Uterus (tissue), 2 donors: ENCODE data around the gene SGMS1.

Source experiments
- POLR2A ChIP-seq, 2 donors: fragments of 450-650 bp; IDR thresholded peaks; one replicate each; pipeline ENCODE4 v1.6.1; 2016; ENCODE audit warnings: antibody characterized with exemption in 2 of 2, mild to moderate bottlenecking in 1 of 2, moderate library complexity in 1 of 2
- TF ChIP-seq, protein P1 (sequence below), 4 experiments: fragments of 200-600 bp in 2 of 4; fragments of 450-650 bp in 2 of 4; sonication (generic) in 2 of 4; IDR thresholded peaks; one replicate each; pipeline ENCODE4 v1.5.1; 2016 to 2019; ENCODE audit warnings: antibody characterized with exemption in 4 of 4, mild to moderate bottlenecking in 2 of 4, moderate library complexity in 1 of 4

DNA sequence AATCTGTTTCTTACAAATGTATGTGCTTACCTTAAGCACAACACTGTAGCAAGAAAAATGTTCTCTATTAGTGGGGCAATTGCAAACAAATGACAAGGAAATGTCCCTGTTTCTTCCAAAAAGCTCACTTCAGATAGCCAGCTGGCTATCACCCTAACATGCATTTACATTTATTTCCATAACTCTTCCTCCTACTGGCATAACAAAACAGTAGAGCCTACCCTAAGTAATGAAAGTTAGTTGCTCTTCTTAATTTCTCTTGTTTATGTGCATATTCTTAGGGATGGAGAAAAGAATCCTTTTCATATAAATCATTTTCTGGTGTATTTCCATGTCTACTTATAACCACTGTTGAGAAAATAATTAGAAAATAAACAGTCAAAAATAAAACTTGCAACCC is 100.4 kb downstream of the SGMS1 start:
- no peak for TF ChIP-seq POLR2A (IDR thresholded peaks at IDR 0.05)
- TF ChIP-seq, protein P1, sequence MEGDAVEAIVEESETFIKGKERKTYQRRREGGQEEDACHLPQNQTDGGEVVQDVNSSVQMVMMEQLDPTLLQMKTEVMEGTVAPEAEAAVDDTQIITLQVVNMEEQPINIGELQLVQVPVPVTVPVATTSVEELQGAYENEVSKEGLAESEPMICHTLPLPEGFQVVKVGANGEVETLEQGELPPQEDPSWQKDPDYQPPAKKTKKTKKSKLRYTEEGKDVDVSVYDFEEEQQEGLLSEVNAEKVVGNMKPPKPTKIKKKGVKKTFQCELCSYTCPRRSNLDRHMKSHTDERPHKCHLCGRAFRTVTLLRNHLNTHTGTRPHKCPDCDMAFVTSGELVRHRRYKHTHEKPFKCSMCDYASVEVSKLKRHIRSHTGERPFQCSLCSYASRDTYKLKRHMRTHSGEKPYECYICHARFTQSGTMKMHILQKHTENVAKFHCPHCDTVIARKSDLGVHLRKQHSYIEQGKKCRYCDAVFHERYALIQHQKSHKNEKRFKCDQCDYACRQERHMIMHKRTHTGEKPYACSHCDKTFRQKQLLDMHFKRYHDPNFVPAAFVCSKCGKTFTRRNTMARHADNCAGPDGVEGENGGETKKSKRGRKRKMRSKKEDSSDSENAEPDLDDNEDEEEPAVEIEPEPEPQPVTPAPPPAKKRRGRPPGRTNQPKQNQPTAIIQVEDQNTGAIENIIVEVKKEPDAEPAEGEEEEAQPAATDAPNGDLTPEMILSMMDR (IDR thresholded peaks at IDR 0.05) = no peak
